H54 (cell line): ENCODE results near the gene CDK17.
A peak's percentile ranks its signal among the peaks of the same experiment; 100 is the strongest.
"Not testable (repeated sequence)": the region's sequence is repeated elsewhere in the genome, so short reads cannot be mapped to it uniquely, and the experiment has no call there.

Source experiments
- DNase-seq: peaks from one replicate; pipeline ENCODE4 v3.0.0; 2011; ENCODE audit warnings: low spot score, mixed read lengths; ENCODE audit not compliant: insufficient read length
- FAIRE-seq: peaks from 3 replicates; lab custom pipeline; 2011; peaks lifted over from hg19 to GRCh38; lab: Jason Lieb, UNC
- POLR2A ChIP-seq: IDR thresholded peaks from 2 replicates; pipeline ENCODE4 v1.6.1; 2011; ENCODE audit warnings: low read depth, mild to moderate bottlenecking, low read length

The CDK17 gene

GRCh38 chr12:96399919-96400630, at the start of gene CDK17:
TSS of gene CDK17 (minus strand) at chr12:96400439. CDS start at chr12:96334836, 65,603 bp downstream.
- no peak for FAIRE-seq
- TF ChIP-seq POLR2A, result peak; percentile 47
- DNase-seq, result peak; percentile 32

GRCh38 chr12:96448300-96448699, 48.1 kb upstream of the CDK17 start:
- TF ChIP-seq POLR2A, result no peak
- FAIRE-seq, result peak; percentile 93
- DNase-seq, result peak; percentile 47

- FAIRE-seq (no peak), DNase-seq (no peak)
- TF ChIP-seq POLR2A, result no peak
Measured at GRCh38 chr12:96447256-96447655, 47.0 kb upstream of the CDK17 start.

- no peak for TF ChIP-seq POLR2A
- peak; percentile 99 for FAIRE-seq
- DNase-seq, result peak; percentile 35
Measured at GRCh38 chr12:96445691-96446583, 45.7 kb upstream of the CDK17 start.

GRCh38 chr12:96444399-96444798, 44.2 kb upstream of the CDK17 start:
- FAIRE-seq, result no peak
- TF ChIP-seq POLR2A, result no peak
- no peak for DNase-seq

- DNase-seq (no peak), FAIRE-seq (no peak)
- TF ChIP-seq POLR2A, result no peak
Measured at GRCh38 chr12:96442906-96443305, 42.7 kb upstream of the CDK17 start.

GRCh38 chr12:96441816-96442215, 41.6 kb upstream of the CDK17 start:
- no peak for TF ChIP-seq POLR2A
- DNase-seq, result no peak
- FAIRE-seq, result no peak

- no peak for FAIRE-seq
- DNase-seq, result no peak
- TF ChIP-seq POLR2A, result no peak
Measured at GRCh38 chr12:96438330-96438729, 38.1 kb upstream of the CDK17 start.

GRCh38 chr12:96437171-96437445, 36.9 kb upstream of the CDK17 start:
- no peak for TF ChIP-seq POLR2A
- FAIRE-seq (no peak), DNase-seq (no peak)

GRCh38 chr12:96436366-96437170, 36.3 kb upstream of the CDK17 start:
- no peak for TF ChIP-seq POLR2A
- FAIRE-seq (no peak), DNase-seq (no peak)

- TF ChIP-seq POLR2A, result no peak
- no peak for FAIRE-seq
- no peak for DNase-seq
Measured at GRCh38 chr12:96434107-96434506, 33.9 kb upstream of the CDK17 start.

GRCh38 chr12:96432496-96433321, 32.5 kb upstream of the CDK17 start:
- not testable (repeated sequence) for FAIRE-seq, DNase-seq

- no peak for TF ChIP-seq POLR2A
- DNase-seq (no peak), FAIRE-seq (no peak)
Measured at GRCh38 chr12:96431067-96431466, 30.8 kb upstream of the CDK17 start.
